ENCODE data around the gene HRG.

DNA sequence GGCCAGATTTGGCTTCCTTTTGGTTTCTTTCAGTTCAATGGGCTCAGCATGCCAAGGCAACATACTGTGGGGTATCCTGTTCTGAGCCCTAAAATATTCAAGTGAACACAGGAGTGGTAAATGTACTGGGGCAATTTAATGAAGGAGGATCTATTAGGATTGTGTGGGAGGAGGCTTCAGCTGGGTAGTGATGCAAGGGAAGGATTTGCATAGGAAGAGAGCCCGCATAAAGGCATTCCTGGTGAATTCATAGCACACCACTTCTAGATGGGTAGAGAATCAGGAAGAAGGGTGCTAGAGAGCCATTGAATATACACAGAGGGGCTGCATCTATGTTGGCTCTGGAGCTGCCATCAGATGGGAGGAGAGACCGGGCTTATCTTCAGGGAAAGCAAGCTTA lies 30.7 kb downstream of the HRG start:
- TF ChIP-seq POLR2A (IDR thresholded peaks at IDR 0.05) (no peak), EP300 (IDR thresholded peaks at IDR 0.05) (no peak)
- TF ChIP-seq, protein P1, sequence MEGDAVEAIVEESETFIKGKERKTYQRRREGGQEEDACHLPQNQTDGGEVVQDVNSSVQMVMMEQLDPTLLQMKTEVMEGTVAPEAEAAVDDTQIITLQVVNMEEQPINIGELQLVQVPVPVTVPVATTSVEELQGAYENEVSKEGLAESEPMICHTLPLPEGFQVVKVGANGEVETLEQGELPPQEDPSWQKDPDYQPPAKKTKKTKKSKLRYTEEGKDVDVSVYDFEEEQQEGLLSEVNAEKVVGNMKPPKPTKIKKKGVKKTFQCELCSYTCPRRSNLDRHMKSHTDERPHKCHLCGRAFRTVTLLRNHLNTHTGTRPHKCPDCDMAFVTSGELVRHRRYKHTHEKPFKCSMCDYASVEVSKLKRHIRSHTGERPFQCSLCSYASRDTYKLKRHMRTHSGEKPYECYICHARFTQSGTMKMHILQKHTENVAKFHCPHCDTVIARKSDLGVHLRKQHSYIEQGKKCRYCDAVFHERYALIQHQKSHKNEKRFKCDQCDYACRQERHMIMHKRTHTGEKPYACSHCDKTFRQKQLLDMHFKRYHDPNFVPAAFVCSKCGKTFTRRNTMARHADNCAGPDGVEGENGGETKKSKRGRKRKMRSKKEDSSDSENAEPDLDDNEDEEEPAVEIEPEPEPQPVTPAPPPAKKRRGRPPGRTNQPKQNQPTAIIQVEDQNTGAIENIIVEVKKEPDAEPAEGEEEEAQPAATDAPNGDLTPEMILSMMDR (IDR thresholded peaks at IDR 0.05), result no peak
